ENCODE measurements around the gene CAMK1. TPM values are rescaled to one million over a fixed set of nuclear protein-coding genes. Genes with fewer than 3 reads are reported as not detected.

CAMK1 gene
- total and polyA plus RNA-seq, 10 donors: 10.1 to 30.5 (median 22.7) TPM

DNA sequence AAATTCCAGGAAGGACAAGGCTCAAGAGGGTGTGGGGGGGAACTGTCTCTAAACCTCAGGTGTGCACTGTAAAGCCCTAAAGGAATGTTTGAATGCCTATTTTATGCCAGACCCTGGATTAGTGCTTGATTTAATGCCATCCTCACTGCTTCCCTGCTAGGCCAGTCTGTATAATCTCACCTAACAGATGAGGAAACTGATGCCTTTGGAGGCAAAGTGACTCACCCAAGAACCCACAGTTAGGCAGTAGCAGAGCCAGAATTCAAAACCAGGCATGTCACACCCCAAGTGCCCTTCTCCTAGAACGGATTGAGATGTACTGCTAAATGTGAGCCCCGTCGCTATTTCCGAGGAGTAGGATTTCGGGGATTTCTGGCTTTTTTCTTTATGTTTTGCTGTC is 7.8 kb downstream of the CAMK1 start:
- TF ChIP-seq, protein P1, sequence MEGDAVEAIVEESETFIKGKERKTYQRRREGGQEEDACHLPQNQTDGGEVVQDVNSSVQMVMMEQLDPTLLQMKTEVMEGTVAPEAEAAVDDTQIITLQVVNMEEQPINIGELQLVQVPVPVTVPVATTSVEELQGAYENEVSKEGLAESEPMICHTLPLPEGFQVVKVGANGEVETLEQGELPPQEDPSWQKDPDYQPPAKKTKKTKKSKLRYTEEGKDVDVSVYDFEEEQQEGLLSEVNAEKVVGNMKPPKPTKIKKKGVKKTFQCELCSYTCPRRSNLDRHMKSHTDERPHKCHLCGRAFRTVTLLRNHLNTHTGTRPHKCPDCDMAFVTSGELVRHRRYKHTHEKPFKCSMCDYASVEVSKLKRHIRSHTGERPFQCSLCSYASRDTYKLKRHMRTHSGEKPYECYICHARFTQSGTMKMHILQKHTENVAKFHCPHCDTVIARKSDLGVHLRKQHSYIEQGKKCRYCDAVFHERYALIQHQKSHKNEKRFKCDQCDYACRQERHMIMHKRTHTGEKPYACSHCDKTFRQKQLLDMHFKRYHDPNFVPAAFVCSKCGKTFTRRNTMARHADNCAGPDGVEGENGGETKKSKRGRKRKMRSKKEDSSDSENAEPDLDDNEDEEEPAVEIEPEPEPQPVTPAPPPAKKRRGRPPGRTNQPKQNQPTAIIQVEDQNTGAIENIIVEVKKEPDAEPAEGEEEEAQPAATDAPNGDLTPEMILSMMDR (IDR thresholded peaks at IDR 0.05 in 8 of 11, conservative IDR thresholded peaks at IDR 0.05 in 3 of 11): no peak
- TF ChIP-seq POLR2A (IDR thresholded peaks at IDR 0.05) (no peak), POLR2AphosphoS5 (IDR thresholded peaks at IDR 0.05) (no peak)
- Histone ChIP-seq H3K4me1 (peaks cover 0 to 14% (median 4%) of the 10 kb centered on the region in 6 donors), H3K4me3 (no peak overlapping the region), H3K27me3 (replicated peaks in 1 of 7) (no peaks in the 10 kb centered on the region), H3K9me3 (no peaks in the 10 kb centered on the region), H3K36me3 (peaks cover 5 to 90% (median 36%) of the 10 kb centered on the region in 6 donors), H3K27ac (no peak overlapping the region)
- no peak for DNase-seq
- WGBS, 5 donors: 89 to 98% (median 96%) methylated on average over 5 of the region's 5 CpGs
- intact Hi-C loops (cut with DNase I; ENCODE audit: low total_unique reads): no loop called here

DNA sequence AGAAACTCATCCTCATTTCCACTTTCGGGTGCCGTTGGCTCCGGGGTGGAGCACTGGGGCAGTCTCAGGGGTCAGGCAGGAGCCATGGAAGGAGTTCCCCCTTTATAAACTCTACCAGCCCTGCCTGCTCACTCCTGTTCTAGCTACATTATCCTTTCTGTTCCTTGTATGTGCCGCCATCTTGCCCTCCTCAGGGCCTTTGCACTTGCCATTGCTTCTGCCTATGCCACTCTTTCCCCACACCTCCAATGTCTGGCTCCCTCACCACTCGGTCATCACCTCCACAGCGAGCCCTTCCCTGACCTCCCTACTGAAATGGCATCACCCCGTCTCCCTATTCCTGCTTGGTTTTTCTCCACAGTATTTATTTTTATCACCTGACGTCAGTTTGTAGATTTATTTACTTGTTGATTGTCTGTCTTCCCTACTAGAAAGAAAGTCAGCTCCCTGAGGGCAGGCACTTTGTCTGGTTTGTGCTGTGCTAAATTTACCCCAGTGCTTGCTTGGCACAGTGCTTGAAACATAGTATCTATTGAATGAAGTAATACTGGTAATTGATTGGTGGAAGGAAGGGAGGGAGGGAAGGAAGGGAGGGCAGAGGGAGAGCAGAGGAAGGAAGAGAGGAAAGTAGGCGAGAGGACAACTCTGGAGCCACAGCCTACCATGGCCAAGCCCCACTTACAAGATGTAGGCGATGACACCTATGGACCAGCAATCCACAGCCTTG is 8.8 kb downstream of the CAMK1 start:
- intact Hi-C loops (cut with DNase I; ENCODE audit: low total_unique reads): no loop called here
- 93 to 95% (median 94%) methylated on average over 10 of the region's 10 CpGs for WGBS, 5 donors

DNA sequence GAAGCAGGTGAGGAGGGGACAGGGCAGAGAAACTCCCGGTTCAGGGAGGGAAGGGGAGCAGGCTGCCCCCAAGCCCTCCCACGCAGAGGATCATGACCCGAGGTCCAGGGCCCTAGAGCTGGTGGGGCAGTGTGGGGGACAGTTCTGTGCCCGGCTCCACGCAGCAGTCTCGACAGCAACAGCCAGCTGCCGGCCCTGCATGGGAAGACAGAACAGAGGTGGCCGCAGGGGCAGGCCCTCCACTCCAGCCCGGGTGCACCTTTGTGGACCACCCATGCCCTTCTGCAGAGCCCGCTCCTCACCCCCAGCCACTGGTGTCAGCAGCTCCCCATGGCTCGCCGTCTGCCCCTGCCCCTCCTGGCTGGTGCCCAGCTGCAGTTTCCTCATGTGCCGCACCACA is 12.3 kb downstream of the CAMK1 start:
- intact Hi-C loops (cut with DNase I; ENCODE audit: low total_unique reads): no loop called here
- no peak overlapping the region for H3K27ac ChIP-seq

More for the DNA sequence above, 8.8 kb downstream of the CAMK1 start:
- Histone ChIP-seq H3K36me3 (peaks cover 5 to 98% (median 46%) of the 10 kb centered on the region in 6 donors), H3K4me3 (no peak overlapping the region), H3K4me1 (peaks cover 0 to 7% (median under 1%) of the 10 kb centered on the region in 6 donors), H3K27ac (no peak overlapping the region), H3K9me3 (no peaks in the 10 kb centered on the region), H3K27me3 (replicated peaks in 1 of 7) (no peaks in the 10 kb centered on the region)
- DNase-seq: no peak
- TF ChIP-seq, protein P1 (IDR thresholded peaks at IDR 0.05 in 8 of 11, conservative IDR thresholded peaks at IDR 0.05 in 3 of 11): no peak
- TF ChIP-seq POLR2A (IDR thresholded peaks at IDR 0.05): no peak
- TF ChIP-seq POLR2AphosphoS5 (IDR thresholded peaks at IDR 0.05): no peak

DNA sequence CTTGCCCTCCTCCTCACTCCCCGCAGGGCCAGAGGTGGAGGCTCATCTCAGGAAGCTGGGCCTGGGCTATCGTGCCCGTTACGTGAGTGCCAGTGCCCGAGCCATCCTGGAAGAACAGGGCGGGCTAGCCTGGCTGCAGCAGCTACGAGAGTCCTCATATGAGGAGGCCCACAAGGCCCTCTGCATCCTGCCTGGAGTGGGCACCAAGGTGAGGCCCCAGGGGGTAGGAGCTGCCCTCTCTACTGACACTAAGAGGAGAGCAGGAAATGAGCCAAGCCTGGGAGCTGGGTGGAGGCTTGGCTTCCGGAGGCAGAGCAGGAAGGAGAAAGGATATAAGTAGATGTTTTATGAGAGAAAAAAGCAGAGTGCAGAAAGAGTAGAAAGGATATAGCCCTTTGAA is 15.1 kb downstream of the CAMK1 start:
- Histone ChIP-seq H3K27me3 (replicated peaks in 1 of 7) (no peaks in the 10 kb centered on the region), H3K4me3 (no peak overlapping the region), H3K4me1 (peaks cover 14 to 61% (median 46%) of the 10 kb centered on the region in 6 donors), H3K9me3 (no peaks in the 10 kb centered on the region), H3K27ac (peak overlapping the region in 6 of 8 donors; percentile 21 to 74 (median 69)), H3K36me3 (peaks cover 5 to 85% (median 55%) of the 10 kb centered on the region in 6 donors)
- DNase-seq: no peak
- TF ChIP-seq POLR2AphosphoS5 (IDR thresholded peaks at IDR 0.05) (peak; percentile 37 to 55 (median 54)), POLR2A (IDR thresholded peaks at IDR 0.05) (no peak)
- TF ChIP-seq, protein P1 (IDR thresholded peaks at IDR 0.05 in 8 of 11, conservative IDR thresholded peaks at IDR 0.05 in 3 of 11): no peak
- 46 to 68% (median 58%) methylated on average over 8 of the region's 8 CpGs for whole genome bisulfite sequencing, 5 donors
- intact Hi-C loops (cut with DNase I; ENCODE audit: low total_unique reads): no loop called here

More for the DNA sequence above, 12.3 kb downstream of the CAMK1 start:
- no peaks in the 10 kb centered on the region for H3K9me3 ChIP-seq
- no peaks in the 10 kb centered on the region for H3K27me3 ChIP-seq (replicated peaks in 1 of 7)
- peaks cover 0 to 35% (median 23%) of the 10 kb centered on the region in 6 donors for H3K4me1 ChIP-seq
- H3K36me3 ChIP-seq: peaks cover 5 to 100% (median 59%) of the 10 kb centered on the region in 6 donors
- WGBS, 5 donors: 90 to 95% (median 93%) methylated on average over 11 to 13 of the region's 13 CpGs
- H3K4me3 ChIP-seq: no peak overlapping the region
- no peak for DNase-seq
- peak in 2 of 3 donors; percentile 14 to 22 for TF ChIP-seq POLR2AphosphoS5 (IDR thresholded peaks at IDR 0.05)
- TF ChIP-seq, protein P1 (IDR thresholded peaks at IDR 0.05 in 8 of 11, conservative IDR thresholded peaks at IDR 0.05 in 3 of 11): no peak
